ENCODE measurements around the gene KCNH2. TPM values are rescaled to one million over a fixed set of nuclear protein-coding genes. Genes with fewer than 3 reads are reported as not detected.

The KCNH2 gene
- total and polyA plus RNA-seq, 2 of the 8 experiments (the other 6 are each of a cell fraction or from before 2014, with no cell fraction given) = 8.0 to 15.0 TPM

GRCh38 chr7:150952331-150953050 is 25.6 kb downstream of the KCNH2 start (continued):
- no peak for TF ChIP-seq CHD7 (IDR thresholded peaks at IDR 0.05; ENCODE audit: insufficient replicate concordance, low read length)
- no peak for TF ChIP-seq BACH1 (IDR thresholded peaks at IDR 0.05; ENCODE audit: low read length)
- TF ChIP-seq ASH2L (IDR thresholded peaks at IDR 0.05; ENCODE audit: low read length) = no peak
- no peak for TF ChIP-seq CTBP2 (IDR thresholded peaks at IDR 0.05; ENCODE audit: borderline replicate concordance, insufficient read depth, insufficient read length, low read length)
- no peak for TF ChIP-seq RAD21 (IDR thresholded peaks at IDR 0.05 in 1 of 2, conservative IDR thresholded peaks at IDR 0.05 in 1 of 2; ENCODE audit: low read depth in 2 of 2, low read length in 2 of 2)

Measured in H1 (cell line).